GM19397 (cell line): Measurements from ENCODE around the gene LTBP2.

Source experiments
- ATAC-seq: cut with Tn5 transposase; IDR thresholded peaks from one replicate; pipeline ENCODE4 v1.9.1; 2021; ENCODE audit warnings: mild to moderate bottlenecking, moderate library complexity; ENCODE audit not compliant: unreplicated experiment

Gene LTBP2

GRCh38 chr14:74574706-74575105, 37.3 kb downstream of the LTBP2 start:
- ATAC-seq, result no peak

GRCh38 chr14:74574090-74574433, 38.0 kb downstream of the LTBP2 start:
- no peak for ATAC-seq

- ATAC-seq, result no peak
Observed at GRCh38 chr14:74573421-74574089, 38.5 kb downstream of the LTBP2 start.

DNA sequence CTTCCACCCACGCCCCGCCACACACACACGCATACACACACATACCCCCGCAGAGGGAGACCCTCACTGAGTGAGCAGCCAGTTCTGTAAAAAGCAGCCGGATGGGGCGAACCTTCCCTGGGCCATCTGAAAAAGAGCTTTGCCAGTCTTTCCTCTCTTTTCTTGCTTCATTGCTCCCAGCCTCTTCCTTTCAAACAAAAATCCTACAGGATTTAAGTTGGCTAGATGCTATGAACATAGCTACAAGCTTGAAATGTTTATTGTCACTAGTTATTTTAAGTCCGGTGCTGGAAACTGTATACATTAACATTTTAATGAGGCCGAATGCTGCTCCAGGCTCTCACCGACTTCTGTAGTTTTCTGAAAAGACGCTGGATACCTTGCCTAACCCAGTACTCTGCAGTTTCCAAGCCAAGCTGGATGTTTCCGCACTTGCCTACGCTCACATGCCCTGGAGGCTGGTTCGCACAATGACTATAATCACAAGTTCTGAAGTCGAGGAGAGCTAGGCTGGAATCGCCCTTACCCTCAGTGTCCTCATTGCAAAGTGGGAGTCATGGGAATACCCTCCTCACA, 39.2 kb downstream of the LTBP2 start:
- no peak for ATAC-seq

- no peak for ATAC-seq
Observed at GRCh38 chr14:74571901-74572725, 39.9 kb downstream of the LTBP2 start.

DNA sequence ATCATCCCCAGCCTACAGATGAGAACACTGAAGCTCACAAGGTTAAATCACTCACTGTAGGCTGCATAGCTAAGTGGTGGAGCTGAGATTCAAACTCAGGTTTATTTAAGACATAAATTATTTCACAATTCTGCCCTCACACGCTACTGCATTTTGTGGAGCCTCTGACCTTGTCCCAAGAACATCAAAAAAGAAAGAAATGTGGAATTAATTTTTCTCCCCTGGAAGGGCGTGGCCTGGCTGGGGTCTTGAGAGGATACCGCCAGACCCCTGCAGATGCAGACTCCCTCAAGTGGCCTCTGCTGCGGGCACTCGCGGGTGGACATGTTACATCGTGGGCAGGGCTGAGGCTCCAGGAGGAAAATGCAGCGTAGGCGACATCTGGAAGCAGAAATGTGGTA, 40.6 kb downstream of the LTBP2 start:
- ATAC-seq, result no peak

- ATAC-seq, result no peak
Observed at GRCh38 chr14:74570696-74571095, 41.3 kb downstream of the LTBP2 start.

DNA sequence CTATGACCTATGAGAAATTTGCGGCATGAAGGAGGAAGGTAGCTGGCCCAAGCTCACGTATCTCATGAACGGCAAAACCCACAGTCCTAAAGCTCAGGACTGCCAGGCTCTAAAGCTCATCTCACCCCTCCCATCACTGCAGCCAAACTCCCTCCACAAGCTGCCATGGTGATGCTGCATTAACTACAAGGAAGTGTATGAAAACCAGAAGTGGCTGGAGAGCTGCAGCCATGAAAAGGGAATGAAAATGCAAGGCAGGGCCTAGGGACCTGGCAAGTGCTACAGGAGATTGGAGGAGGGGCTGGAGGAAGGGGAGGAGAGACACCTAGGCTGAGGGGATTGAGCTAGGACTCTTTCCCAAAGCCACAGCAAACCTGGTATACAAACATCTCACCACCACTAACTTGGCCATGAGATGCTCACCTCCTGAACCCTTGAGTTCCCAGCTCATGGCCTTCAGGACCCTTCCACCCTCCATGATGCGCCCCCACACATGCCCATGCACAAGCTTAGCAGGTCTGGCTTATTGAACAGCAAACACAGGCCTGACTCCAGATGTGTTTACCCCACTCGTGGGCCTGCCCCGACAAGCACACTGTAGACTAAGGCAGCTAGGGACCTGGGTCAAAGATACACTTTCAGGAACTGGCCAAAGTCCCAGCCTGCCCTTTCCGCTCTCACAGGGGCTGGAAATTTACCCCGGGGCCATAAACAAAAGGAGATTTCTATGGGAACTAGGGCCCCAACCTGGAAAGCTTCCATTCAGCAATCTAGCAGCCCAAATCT, 42.0 kb downstream of the LTBP2 start:
- ATAC-seq, result no peak

DNA sequence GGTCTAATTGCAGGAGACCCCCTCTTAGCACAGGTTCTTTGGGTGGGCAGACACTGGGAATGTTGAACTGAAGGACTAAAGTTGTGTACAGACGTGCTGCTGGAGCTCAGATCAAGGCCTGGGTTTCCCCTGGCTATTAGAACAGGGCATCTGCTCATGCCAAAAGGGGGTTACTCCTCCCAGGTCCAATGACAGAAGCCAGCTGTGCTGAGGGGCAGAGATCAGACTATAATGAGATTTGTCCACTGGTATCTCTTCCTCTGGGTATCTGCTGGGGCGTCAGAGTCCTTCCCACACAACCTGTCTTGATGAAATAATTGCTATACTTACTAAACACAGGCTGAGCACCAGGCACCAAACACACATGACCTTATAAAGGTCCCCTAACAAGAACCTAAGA, 42.6 kb downstream of the LTBP2 start:
- ATAC-seq, result no peak

DNA sequence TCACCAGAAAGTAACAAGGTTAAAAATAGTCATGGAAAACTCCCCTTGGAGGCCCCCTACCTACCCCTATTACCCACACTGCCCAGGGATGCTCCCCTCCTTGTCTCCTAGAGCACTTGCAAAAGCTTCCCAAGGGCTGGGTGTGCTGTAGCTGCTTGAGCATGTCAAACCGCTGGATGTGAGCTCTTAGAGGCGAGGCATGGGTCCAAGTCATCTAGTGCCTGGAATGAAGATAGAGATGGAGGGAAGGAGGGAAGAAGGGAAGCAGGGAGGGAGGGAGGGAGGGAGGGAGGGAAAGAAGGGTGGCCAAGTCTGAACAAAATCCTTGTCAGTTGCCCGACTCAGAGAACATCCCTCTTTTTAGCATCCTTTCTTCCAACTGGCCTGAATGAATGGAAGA, 43.1 kb downstream of the LTBP2 start:
- ATAC-seq, result no peak

GRCh38 chr14:74568380-74568649, 43.7 kb downstream of the LTBP2 start:
- ATAC-seq, result no peak

DNA sequence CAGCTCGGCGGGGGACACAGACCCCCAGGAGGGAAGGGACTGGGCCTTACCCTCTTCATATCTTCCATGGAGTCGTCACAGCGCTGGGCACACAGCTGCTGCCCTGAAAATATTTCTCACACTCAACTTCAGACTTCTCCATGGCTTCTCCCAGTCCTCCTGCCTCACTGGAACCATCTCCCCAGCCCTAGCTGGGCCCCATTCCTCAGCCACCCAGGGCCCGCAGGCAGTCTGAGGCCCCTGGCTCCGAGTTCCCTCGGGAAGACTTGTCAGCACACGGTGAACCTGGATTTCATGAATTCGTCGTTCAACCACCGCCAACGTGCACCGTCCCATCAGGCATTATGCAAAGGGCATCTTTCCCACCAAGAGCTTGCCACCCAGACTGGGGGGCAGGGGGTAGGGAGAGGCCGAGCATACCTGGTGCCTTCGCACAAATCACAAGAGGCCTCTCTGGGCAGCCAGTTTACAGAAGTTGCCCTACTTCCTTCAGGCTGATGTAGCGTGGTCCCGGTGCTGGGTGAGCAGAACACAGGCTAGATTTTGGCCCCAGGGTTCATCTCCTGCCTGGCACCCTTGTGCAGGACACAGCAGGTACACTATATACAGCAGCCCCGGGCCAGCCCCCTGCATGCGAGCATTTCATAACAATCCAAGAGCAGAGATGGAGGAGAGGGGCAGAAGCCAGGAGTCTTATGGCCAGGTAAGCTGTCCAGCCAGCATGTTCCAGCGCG, 44.2 kb downstream of the LTBP2 start:
- ATAC-seq, result no peak

DNA sequence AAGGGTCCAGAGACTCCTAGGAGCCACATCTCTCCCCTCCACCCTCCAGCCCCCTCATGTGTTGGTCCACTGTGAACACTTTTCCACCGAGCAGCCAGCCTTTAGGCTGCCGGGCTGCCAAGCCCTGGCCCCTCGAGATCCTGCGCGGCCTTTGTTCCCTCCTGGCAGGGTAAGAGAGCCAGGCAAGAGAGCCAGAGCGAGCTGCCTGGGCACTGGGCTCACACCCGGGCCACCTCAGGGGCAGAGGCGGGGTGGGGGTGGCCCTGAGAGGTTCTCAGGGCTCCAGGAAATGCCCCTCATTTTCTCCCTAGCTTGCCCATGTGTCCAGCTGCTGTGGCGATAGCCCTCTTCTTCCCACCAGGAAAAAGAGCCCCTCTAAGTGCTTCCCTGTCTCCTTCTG, 44.8 kb downstream of the LTBP2 start:
- ATAC-seq, result no peak

DNA sequence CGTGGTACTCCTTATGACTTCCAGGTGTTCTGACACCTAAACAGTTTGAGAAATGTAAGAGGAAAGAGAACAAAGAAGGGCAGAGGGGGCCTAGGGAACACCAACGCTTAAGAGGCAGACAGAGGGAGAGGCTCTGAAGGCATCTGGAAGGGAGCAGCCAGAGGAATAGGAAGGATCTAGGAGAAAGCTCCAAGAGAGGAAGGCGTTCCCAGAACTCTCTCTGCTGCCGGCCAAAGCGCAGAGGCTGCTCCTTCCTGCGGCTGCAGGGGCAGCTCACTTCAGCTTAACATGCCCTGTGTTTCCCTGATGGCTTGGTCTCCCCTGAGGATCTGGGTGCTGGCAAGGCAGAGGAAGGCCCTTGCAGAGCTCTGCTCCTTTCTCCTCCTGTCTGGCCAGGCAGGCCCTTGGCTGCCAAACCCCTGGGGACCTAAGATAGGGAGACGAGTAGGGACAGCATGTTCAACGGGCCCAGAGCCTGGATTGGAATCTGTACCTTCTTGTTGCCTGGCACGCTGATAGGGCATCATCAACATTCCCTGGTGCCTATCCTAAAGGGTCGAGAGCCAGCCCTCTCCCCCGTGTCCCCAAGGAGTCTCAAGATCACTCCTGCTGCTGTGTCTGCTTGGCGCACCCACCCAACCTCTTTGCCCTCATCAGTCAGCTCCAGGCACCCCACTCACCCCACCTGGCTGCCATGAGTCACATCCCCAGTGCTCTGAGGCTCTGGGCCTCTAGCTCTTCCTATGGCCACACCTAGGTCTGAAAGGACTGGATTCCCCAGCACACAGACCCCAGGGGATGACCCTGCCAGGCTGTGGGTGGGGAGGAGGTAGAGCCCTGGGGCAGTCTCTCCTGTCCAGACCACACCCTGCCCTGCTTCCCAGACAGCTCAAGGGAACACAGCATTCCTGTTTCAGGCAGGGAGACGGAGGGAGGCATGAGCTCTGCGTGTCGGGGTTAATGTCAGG, 45.6 kb downstream of the LTBP2 start:
- no peak for ATAC-seq

DNA sequence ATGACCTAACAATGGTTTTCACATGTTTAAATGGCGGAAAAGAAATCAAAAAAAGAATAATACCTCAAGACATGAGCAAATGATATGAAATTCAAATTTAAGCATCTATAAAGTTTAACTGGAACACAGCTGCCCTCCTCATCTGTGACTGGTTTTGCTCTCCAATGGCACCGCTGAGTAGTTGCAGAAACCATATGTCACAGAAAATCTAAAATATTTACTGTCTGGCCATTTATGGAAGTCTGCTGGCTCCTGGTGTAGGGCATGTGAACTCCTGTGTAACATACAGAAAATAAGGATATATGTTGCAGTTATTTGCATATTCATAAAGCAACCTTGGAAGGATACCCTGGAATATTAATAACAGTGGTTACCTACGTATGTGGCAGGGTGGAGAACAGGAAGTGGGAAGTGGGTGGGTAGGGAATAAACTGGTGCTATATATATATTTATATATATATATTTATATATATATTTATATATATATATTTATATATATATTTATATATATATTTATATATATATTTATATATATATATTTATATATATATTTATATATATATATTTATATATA, 48.4 kb downstream of the LTBP2 start:
- ATAC-seq, result no peak

DNA sequence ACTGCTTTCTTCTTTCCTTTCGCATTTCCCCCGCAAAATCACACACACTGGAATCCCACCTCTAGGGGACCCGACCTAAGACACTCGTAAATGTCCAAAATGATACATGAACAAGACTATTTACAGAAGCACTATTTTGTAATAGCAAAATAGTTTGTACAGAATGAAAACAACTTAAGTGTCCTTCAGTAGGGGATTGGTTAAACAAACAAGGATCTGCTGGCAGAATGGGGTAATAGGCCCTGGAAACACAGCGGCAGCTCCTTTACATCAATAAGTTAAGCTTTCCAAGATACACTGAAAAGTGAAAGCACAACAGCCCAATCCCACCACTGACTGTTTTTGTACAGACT, 48.8 kb downstream of the LTBP2 start:
- ATAC-seq, result no peak

DNA sequence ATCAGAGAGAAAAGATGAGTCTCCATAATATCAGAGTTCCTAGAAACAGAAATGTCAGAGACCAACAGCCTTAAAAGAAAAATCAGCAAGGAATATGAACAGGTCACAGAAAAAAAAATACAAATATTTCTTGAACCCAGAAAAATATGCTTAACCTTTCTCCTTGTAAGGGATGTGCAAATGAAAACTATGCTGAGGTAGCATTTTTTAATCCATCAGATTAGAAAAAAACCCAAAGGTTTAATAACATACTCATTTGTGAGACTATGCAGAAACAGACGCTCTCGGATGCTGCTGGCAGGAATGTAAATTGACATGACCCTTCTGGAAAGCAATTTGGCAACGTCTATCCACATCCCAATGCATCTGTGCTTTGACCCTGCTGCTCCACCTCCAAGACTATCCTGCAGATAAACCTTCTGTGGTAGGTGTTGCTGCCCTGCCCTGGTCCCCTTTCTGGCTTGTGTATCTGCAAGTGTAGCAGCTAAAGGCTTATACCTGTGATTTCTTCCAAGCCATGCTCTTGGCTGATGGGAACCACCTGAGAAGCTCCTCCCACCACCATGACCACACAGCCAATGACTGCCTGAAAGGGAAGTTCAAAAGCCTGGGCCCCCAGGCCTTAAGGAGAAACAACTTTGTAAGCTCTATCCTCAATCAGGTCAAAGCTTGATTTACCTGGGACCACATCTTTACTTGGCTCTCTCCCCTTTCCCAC, 49.4 kb downstream of the LTBP2 start:
- ATAC-seq, result no peak

GRCh38 chr14:74558655-74559054, 53.4 kb downstream of the LTBP2 start:
- no peak for ATAC-seq

DNA sequence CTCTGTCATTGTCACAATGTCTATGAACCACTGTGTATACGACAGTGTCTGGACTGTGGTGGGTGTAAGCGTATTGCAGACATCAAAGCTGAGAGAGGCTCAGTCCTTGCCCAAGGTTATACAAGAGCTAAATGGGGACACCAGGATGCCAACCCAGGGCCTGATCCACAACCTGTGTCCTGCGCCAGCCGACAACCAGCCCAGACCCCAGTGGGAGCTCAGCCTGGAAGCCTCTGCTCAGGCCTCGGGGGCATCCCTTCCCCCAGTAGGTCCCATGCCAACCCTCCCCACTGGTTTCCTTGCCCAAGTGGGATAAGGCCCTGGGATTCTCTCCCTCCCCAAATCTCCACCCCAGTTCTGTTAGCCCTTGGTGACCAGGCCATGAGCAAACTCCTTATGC, 54.3 kb downstream of the LTBP2 start:
- ATAC-seq, result no peak
